Osteocyte (in vitro differentiated cells): ENCODE measurements around the gene EPHA6. TPM values are rescaled to one million over a fixed set of nuclear protein-coding genes. Genes with fewer than 3 reads are reported as not detected.

ENCODE experiments used
- DNase-seq: peaks from one replicate; pipeline ENCODE4 v3.0.0; 2021; ENCODE audit warnings: mixed read lengths; ENCODE audit not compliant: unreplicated experiment; ENCODE audit errors: extremely low spot score
- H3K27ac Mint-ChIP-seq: one replicate; pipeline ENCODE4 v1.8.0; 2021; ENCODE audit warnings: mild to moderate bottlenecking, mixed read lengths; ENCODE audit not compliant: unreplicated experiment
- H3K27me3 Mint-ChIP-seq: one replicate; pipeline ENCODE4 v1.8.0; 2021; ENCODE audit warnings: mixed read lengths; ENCODE audit not compliant: unreplicated experiment
- H3K36me3 Mint-ChIP-seq: one replicate; pipeline ENCODE4 v1.8.0; 2021; ENCODE audit warnings: mixed read lengths; ENCODE audit not compliant: unreplicated experiment
- H3K4me1 Mint-ChIP-seq: one replicate; pipeline ENCODE4 v1.8.0; 2021; ENCODE audit warnings: mixed read lengths; ENCODE audit not compliant: unreplicated experiment
- H3K4me3 Mint-ChIP-seq: one replicate; pipeline ENCODE4 v1.8.0; 2021; ENCODE audit warnings: mild to moderate bottlenecking, moderate library complexity, mixed read lengths; ENCODE audit not compliant: unreplicated experiment
- H3K9me3 Mint-ChIP-seq: one replicate; pipeline ENCODE4 v1.8.0; 2021; ENCODE audit warnings: mixed read lengths; ENCODE audit not compliant: unreplicated experiment
- CTCF ChIP-seq: fragments of 200-600 bp; sonication (generic); IDR thresholded peaks from 2 replicates; pipeline ENCODE4 v1.5.0; 2021; ENCODE audit warnings: antibody characterized with exemption, mild to moderate bottlenecking, moderate library complexity
- total RNA-seq: library from RNA; stranded (reverse); gene quantifications from 2 replicates; pipeline ENCODE4 v1.2.1, GENCODE V29; 2021

The EPHA6 gene
- total RNA-seq, 1 donor from 2014 or later: 0.51 TPM

GRCh38 chr3:97301114-97301513 lies 486.7 kb downstream of the EPHA6 start:
- no peak for DNase-seq
- peaks cover 14% of the 10 kb centered on the region for H3K9me3 Mint-ChIP-seq
- TF ChIP-seq CTCF: no peak

GRCh38 chr3:97306226-97306625 lies 491.8 kb downstream of the EPHA6 start:
- H3K9me3 Mint-ChIP-seq: peaks cover 10% of the 10 kb centered on the region
- TF ChIP-seq CTCF: no peak
- DNase-seq: no peak
- H3K27ac Mint-ChIP-seq: no peak overlapping the region
- H3K27me3 Mint-ChIP-seq: no peaks in the 10 kb centered on the region
- no peak overlapping the region for H3K4me3 Mint-ChIP-seq
- no peaks in the 10 kb centered on the region for H3K36me3 Mint-ChIP-seq
- no peaks in the 10 kb centered on the region for H3K4me1 Mint-ChIP-seq

More at GRCh38 chr3:97301114-97301513, 486.7 kb downstream of the EPHA6 start:
- Mint-ChIP-seq H3K4me3 (no peak overlapping the region), H3K4me1 (no peaks in the 10 kb centered on the region), H3K27ac (no peak overlapping the region), H3K27me3 (no peaks in the 10 kb centered on the region), H3K36me3 (no peaks in the 10 kb centered on the region)

GRCh38 chr3:97338375-97338774 lies 524.0 kb downstream of the EPHA6 start:
- Mint-ChIP-seq H3K27me3 (no peaks in the 10 kb centered on the region), H3K4me3 (no peak overlapping the region), H3K4me1 (no peaks in the 10 kb centered on the region), H3K9me3 (peaks cover 22% of the 10 kb centered on the region), H3K27ac (no peak overlapping the region), H3K36me3 (no peaks in the 10 kb centered on the region)
- TF ChIP-seq CTCF: no peak
- no peak for DNase-seq

GRCh38 chr3:97340940-97341339 lies 526.5 kb downstream of the EPHA6 start:
- no peak overlapping the region for H3K4me3 Mint-ChIP-seq
- no peaks in the 10 kb centered on the region for H3K36me3 Mint-ChIP-seq
- H3K9me3 Mint-ChIP-seq: peaks cover 11% of the 10 kb centered on the region
- H3K27me3 Mint-ChIP-seq: no peaks in the 10 kb centered on the region
- H3K27ac Mint-ChIP-seq: no peak overlapping the region
- TF ChIP-seq CTCF: no peak
- no peaks in the 10 kb centered on the region for H3K4me1 Mint-ChIP-seq
- DNase-seq: no peak

GRCh38 chr3:97347780-97348179 lies 533.4 kb downstream of the EPHA6 start:
- no peak for DNase-seq
- Mint-ChIP-seq H3K36me3 (no peaks in the 10 kb centered on the region), H3K9me3 (no peaks in the 10 kb centered on the region), H3K4me1 (no peaks in the 10 kb centered on the region), H3K4me3 (no peak overlapping the region), H3K27me3 (no peaks in the 10 kb centered on the region), H3K27ac (no peak overlapping the region)
- TF ChIP-seq CTCF: no peak
